Transverse colon (tissue), 4 donors: Measurements from ENCODE around the gene CDC42BPB. TPM values are rescaled to one million over a fixed set of nuclear protein-coding genes. Genes with fewer than 3 reads are reported as not detected.

Experiments
- DNase-seq: peaks from one replicate; pipeline ENCODE4 v3.0.0-alpha.2; 2019
- H3K27ac ChIP-seq, 4 donors: fragments of 200-600 bp; sonication (generic); 2 replicates each; pipeline ENCODE4 v1.5.1; 2016 to 2018; ENCODE audit warnings: inconsistent platforms in 4 of 4
- H3K27me3 ChIP-seq: fragments of 200-600 bp; sonication (generic); 2 replicates; pipeline ENCODE4 v1.5.1; 2017; ENCODE audit warnings: inconsistent platforms
- H3K36me3 ChIP-seq, 4 donors: fragments of 200-600 bp; sonication (generic); 2 replicates each; pipeline ENCODE4 v1.5.1; 2017 to 2019; ENCODE audit warnings: inconsistent platforms in 4 of 4
- H3K4me1 ChIP-seq, 4 donors: fragments of 200-600 bp; sonication (generic); 2 replicates each; pipeline ENCODE4 v1.5.1; 2017 to 2020; ENCODE audit warnings: inconsistent platforms in 4 of 4
- H3K4me3 ChIP-seq, 4 donors: fragments of 200-600 bp; sonication (generic); 1 replicate in 1 of 4; 2 replicates in 3 of 4; pipeline versions ENCODE4 v1.5.1 to v1.6.1; 2017 to 2019; ENCODE audit warnings: inconsistent platforms in 4 of 4
- H3K9me3 ChIP-seq, 2 donors: fragments of 200-600 bp; sonication (generic); 2 replicates each; pipeline ENCODE4 v1.5.1; 2017 to 2019; ENCODE audit warnings: inconsistent platforms in 2 of 2
- CTCF ChIP-seq, 5 experiments: fragments of 200-600 bp in 3 of 5; fragments of 450-650 bp in 2 of 5; sonication (generic) in 3 of 5; IDR thresholded peaks; 1 replicate in 2 of 5; 2 replicates in 3 of 5; pipeline ENCODE4 v1.5.1; 2016 to 2017; ENCODE audit warnings: antibody characterized with exemption in 5 of 5, inconsistent platforms in 3 of 5, mild to moderate bottlenecking in 2 of 5, moderate library complexity in 1 of 5
- EP300 ChIP-seq: sonication (generic); formaldehyde crosslinking; IDR thresholded peaks from one replicate; pipeline ENCODE4 v1.6.1; 2017; ENCODE audit warnings: antibody characterized with exemption, low read depth
- POLR2A ChIP-seq: fragments of 450-650 bp; IDR thresholded peaks from one replicate; pipeline ENCODE4 v1.6.1; 2016; ENCODE audit warnings: antibody characterized with exemption, mild to moderate bottlenecking, moderate library complexity
- POLR2AphosphoS5 ChIP-seq, 3 donors: sonication (generic); formaldehyde crosslinking; IDR thresholded peaks; one replicate each; pipeline ENCODE4 v1.6.1; 2016; ENCODE audit warnings: antibody characterized with exemption in 3 of 3
- WGBS, 2 donors: methylation state at CpG; one replicate each; pipeline ENCODE4 v1.1.5; 2018; ENCODE audit warnings: low coverage in 1 of 2; 5-methylcytosine and 5-hydroxymethylcytosine counted together
- in situ Hi-C, 4 donors: fragments of 200-750 bp; cut with MboI; loops; one replicate each; pipeline versions ENCODE4 v1.15.0 to v1.15.1; 2017; ENCODE audit warnings: low sequenced_read_pairs in 3 of 4, low pct_ligation_motif_present in 1 of 4, low pct_unique_long_range_greater_than_20kb in 1 of 4
- intact Hi-C: fragments of 100-400 bp; cut with DNase I; formaldehyde crosslinking; loops from one replicate; pipeline ENCODE4 v1.15.1; 2023; ENCODE audit warnings: low total_unique reads
- total RNA-seq, 4 donors: library from RNA; depleted of rRNA; stranded (reverse); fragments of >200 nt; gene quantifications; one replicate each; pipeline ENCODE4 v1.1.0, GENCODE V29; 2016

CDC42BPB gene
- total RNA-seq, 4 donors from 2014 or later: 109 to 160 (median 123) TPM

- Histone ChIP-seq H3K27me3 (no peaks in the 10 kb centered on the region), H3K9me3 (no peaks in the 10 kb centered on the region), H3K4me3 (no peak overlapping the region), H3K4me1 (peaks cover 24 to 71% (median 40%) of the 10 kb centered on the region in 4 donors), H3K36me3 (no peaks in the 10 kb centered on the region), H3K27ac (peak overlapping the region; percentile 25 to 58 (median 58))
- in situ Hi-C loops: no loop called here
- DNase-seq: peak; percentile 56
- 59% methylated on average over 20 of the region's 21 CpGs; no CpG with 5 or more reads in 1 of the 2 donors for WGBS, 2 donors
- TF ChIP-seq CTCF (IDR thresholded peaks at IDR 0.05) (no peak), EP300 (no peak), POLR2A (no peak), POLR2AphosphoS5 (IDR thresholded peaks at IDR 0.05) (no peak)
- intact Hi-C loops: no loop called here
Measured at GRCh38 chr14:103070971-103071542, 13.7 kb upstream of the CDC42BPB start.

GRCh38 chr14:103070263-103070885, 13.0 kb upstream of the CDC42BPB start:
- intact Hi-C loops: no loop called here
- Histone ChIP-seq H3K36me3 (no peaks in the 10 kb centered on the region), H3K27ac (peak overlapping the region in 2 of 4 donors; percentile 57 to 58), H3K27me3 (no peaks in the 10 kb centered on the region), H3K9me3 (no peaks in the 10 kb centered on the region), H3K4me1 (peaks cover 23 to 67% (median 36%) of the 10 kb centered on the region in 4 donors), H3K4me3 (no peak overlapping the region)
- no peak for DNase-seq
- 83 to 84% methylated on average over 3 to 8 of the region's 8 CpGs for WGBS, 2 donors
- TF ChIP-seq CTCF (IDR thresholded peaks at IDR 0.05) (no peak), EP300 (no peak), POLR2AphosphoS5 (IDR thresholded peaks at IDR 0.05) (no peak), POLR2A (no peak)
- in situ Hi-C loops: no loop called here

- no peak overlapping the region for H3K4me3 ChIP-seq
- no peaks in the 10 kb centered on the region for H3K9me3 ChIP-seq
- TF ChIP-seq CTCF (IDR thresholded peaks at IDR 0.05) (no peak), EP300 (no peak), POLR2AphosphoS5 (IDR thresholded peaks at IDR 0.05) (no peak), POLR2A (no peak)
- in situ Hi-C loops (no loop called here), intact Hi-C loops (no loop called here)
- 68% methylated on average over 22 of the region's 22 CpGs; no CpG with 5 or more reads in 1 of the 2 donors for WGBS, 2 donors
- peak overlapping the region; percentile 74 to 86 (median 82) for H3K27ac ChIP-seq
- H3K36me3 ChIP-seq: no peaks in the 10 kb centered on the region
- H3K27me3 ChIP-seq: no peaks in the 10 kb centered on the region
- DNase-seq: no peak
- peaks cover 15 to 59% (median 26%) of the 10 kb centered on the region in 4 donors for H3K4me1 ChIP-seq
Measured at GRCh38 chr14:103068351-103069073, 11.2 kb upstream of the CDC42BPB start.

- in situ Hi-C loops (no loop called here), intact Hi-C loops (no loop called here)
- TF ChIP-seq POLR2AphosphoS5 (IDR thresholded peaks at IDR 0.05) (peak in 2 of 3 donors; percentile 24 to 34), EP300 (no peak), POLR2A (no peak), CTCF (IDR thresholded peaks at IDR 0.05) (peak in 1 of 5 experiments; percentile 48)
- Histone ChIP-seq H3K9me3 (no peaks in the 10 kb centered on the region), H3K4me1 (peaks cover 15 to 47% (median 26%) of the 10 kb centered on the region in 4 donors), H3K27ac (peak overlapping the region; percentile 74 to 86 (median 82)), H3K4me3 (no peak overlapping the region), H3K36me3 (no peaks in the 10 kb centered on the region), H3K27me3 (no peaks in the 10 kb centered on the region)
- 20 to 33% methylated on average over 3 to 8 of the region's 8 CpGs for WGBS, 2 donors
- peak; percentile 58 for DNase-seq
Measured at GRCh38 chr14:103067231-103067954, 10.0 kb upstream of the CDC42BPB start.
